Measurements from ENCODE around the gene EPHA7. TPM values are rescaled to one million over a fixed set of nuclear protein-coding genes. Genes with fewer than 3 reads are reported as not detected.
A peak's percentile ranks its signal among the peaks of the same experiment; 100 is the strongest.

Gene EPHA7
- polyA plus RNA-seq (2013): not detected

- no peak within 1 kb of the TSS for H3K27ac ChIP-seq (ENCODE audit: insufficient read depth in 1 of 2, low read depth in 1 of 2, low read length in 2 of 2, poor library complexity in 1 of 2, severe bottlenecking in 2 of 2)
- WGBS (ENCODE audit: insufficient coverage): 0% methylated on average over 31 of the region's 50 CpGs
- ChIA-PET POLR2A (no interaction called here), CTCF (interaction anchor here (1.0 kb wide), 1 partner anchor 381 kb away, joined by 3 read pairs; no protein-coding TSS in a partner anchor)
- H3K9me3 ChIP-seq (ENCODE audit: control extremely low read depth in 1 of 5, control insufficient read depth in 4 of 5, insufficient read depth in 2 of 5, low read depth in 1 of 5, low read length in 4 of 5): no peaks in the 10 kb centered on the region
- no peaks in the 10 kb centered on the region for H3K36me3 ChIP-seq (ENCODE audit: control insufficient read depth in 4 of 4, insufficient read depth in 4 of 4, low read length in 3 of 4)
- DNase-seq: peak; percentile 61 to 69 (median 61)
- H3K4me1 ChIP-seq (ENCODE audit: control extremely low read depth in 1 of 4, control insufficient read depth in 4 of 4, insufficient read depth in 4 of 4, low read length in 3 of 4): peaks cover 7 to 39% (median 36%) of the 10 kb centered on the region in 4 experiments
- peaks cover 29 to 75% (median 40%) of the 10 kb centered on the region in 5 experiments for H3K27me3 ChIP-seq (replicated peaks in 2 of 5; ENCODE audit: control insufficient read depth in 4 of 5, insufficient read depth in 5 of 5, low read length in 4 of 5)
- peak within 1 kb of the TSS; percentile 10 to 78 (median 62) for H3K4me3 ChIP-seq (ENCODE audit: control insufficient read depth in 1 of 7, extremely low read depth in 1 of 7, insufficient read depth in 4 of 7, low read depth in 2 of 7, low read length in 6 of 7)
Observed at GRCh38 chr6:93419304-93420162, at the start of gene EPHA7. EPHA7 (minus strand) TSS chr6:93419559; CDS start chr6:93419341, 218 bp downstream.

- no peaks in the 10 kb centered on the region for H3K4me1 ChIP-seq (ENCODE audit: control extremely low read depth in 1 of 4, control insufficient read depth in 4 of 4, insufficient read depth in 4 of 4, low read length in 3 of 4)
- POLR2A ChIA-PET: no interaction called here
- H3K4me3 ChIP-seq (ENCODE audit: control insufficient read depth in 1 of 7, extremely low read depth in 1 of 7, insufficient read depth in 4 of 7, low read depth in 2 of 7, low read length in 6 of 7): no peak overlapping the region
- peak in 1 of 3 donors; percentile 3 for DNase-seq
- CTCF ChIA-PET: no interaction called here
- no peaks in the 10 kb centered on the region for H3K36me3 ChIP-seq (ENCODE audit: control insufficient read depth in 4 of 4, insufficient read depth in 4 of 4, low read length in 3 of 4)
- no peaks in the 10 kb centered on the region for H3K27me3 ChIP-seq (replicated peaks in 2 of 5; ENCODE audit: control insufficient read depth in 4 of 5, insufficient read depth in 5 of 5, low read length in 4 of 5)
- no peak overlapping the region for H3K27ac ChIP-seq (ENCODE audit: insufficient read depth in 1 of 2, low read depth in 1 of 2, low read length in 2 of 2, poor library complexity in 1 of 2, severe bottlenecking in 2 of 2)
- H3K9me3 ChIP-seq (ENCODE audit: control extremely low read depth in 1 of 5, control insufficient read depth in 4 of 5, insufficient read depth in 2 of 5, low read depth in 1 of 5, low read length in 4 of 5): no peaks in the 10 kb centered on the region
- WGBS (ENCODE audit: insufficient coverage): 0% methylated on average over 1 of the region's 4 CpGs
Observed at GRCh38 chr6:93468291-93468690, 48.9 kb upstream of the EPHA7 start.

- H3K4me3 ChIP-seq (ENCODE audit: control insufficient read depth in 1 of 7, extremely low read depth in 1 of 7, insufficient read depth in 4 of 7, low read depth in 2 of 7, low read length in 6 of 7): no peak overlapping the region
- WGBS (ENCODE audit: insufficient coverage): 93% methylated on average over 5 of the region's 6 CpGs
- no peaks in the 10 kb centered on the region for H3K9me3 ChIP-seq (ENCODE audit: control extremely low read depth in 1 of 5, control insufficient read depth in 4 of 5, insufficient read depth in 2 of 5, low read depth in 1 of 5, low read length in 4 of 5)
- CTCF ChIA-PET: no interaction called here
- no peaks in the 10 kb centered on the region for H3K36me3 ChIP-seq (ENCODE audit: control insufficient read depth in 4 of 4, insufficient read depth in 4 of 4, low read length in 3 of 4)
- no peaks in the 10 kb centered on the region for H3K4me1 ChIP-seq (ENCODE audit: control extremely low read depth in 1 of 4, control insufficient read depth in 4 of 4, insufficient read depth in 4 of 4, low read length in 3 of 4)
- POLR2A ChIA-PET: no interaction called here
- no peak for DNase-seq
- no peaks in the 10 kb centered on the region for H3K27me3 ChIP-seq (replicated peaks in 2 of 5; ENCODE audit: control insufficient read depth in 4 of 5, insufficient read depth in 5 of 5, low read length in 4 of 5)
- no peak overlapping the region for H3K27ac ChIP-seq (ENCODE audit: insufficient read depth in 1 of 2, low read depth in 1 of 2, low read length in 2 of 2, poor library complexity in 1 of 2, severe bottlenecking in 2 of 2)
Observed at GRCh38 chr6:93454533-93454932, 35.2 kb upstream of the EPHA7 start.

GRCh38 chr6:93453956-93454355 lies 34.6 kb upstream of the EPHA7 start:
- Histone ChIP-seq H3K36me3 (ENCODE audit: control insufficient read depth in 4 of 4, insufficient read depth in 4 of 4, low read length in 3 of 4) (no peaks in the 10 kb centered on the region), H3K4me1 (ENCODE audit: control extremely low read depth in 1 of 4, control insufficient read depth in 4 of 4, insufficient read depth in 4 of 4, low read length in 3 of 4) (no peaks in the 10 kb centered on the region), H3K9me3 (ENCODE audit: control extremely low read depth in 1 of 5, control insufficient read depth in 4 of 5, insufficient read depth in 2 of 5, low read depth in 1 of 5, low read length in 4 of 5) (no peaks in the 10 kb centered on the region), H3K4me3 (ENCODE audit: control insufficient read depth in 1 of 7, extremely low read depth in 1 of 7, insufficient read depth in 4 of 7, low read depth in 2 of 7, low read length in 6 of 7) (no peak overlapping the region), H3K27me3 (replicated peaks in 2 of 5; ENCODE audit: control insufficient read depth in 4 of 5, insufficient read depth in 5 of 5, low read length in 4 of 5) (no peaks in the 10 kb centered on the region), H3K27ac (ENCODE audit: insufficient read depth in 1 of 2, low read depth in 1 of 2, low read length in 2 of 2, poor library complexity in 1 of 2, severe bottlenecking in 2 of 2) (no peak overlapping the region)
- ChIA-PET CTCF (no interaction called here), POLR2A (no interaction called here)
- WGBS (ENCODE audit: insufficient coverage): 100% methylated on average over 1 of the region's 3 CpGs
- no peak for DNase-seq

GRCh38 chr6:93447874-93448273 lies 28.5 kb upstream of the EPHA7 start:
- H3K4me1 ChIP-seq (ENCODE audit: control extremely low read depth in 1 of 4, control insufficient read depth in 4 of 4, insufficient read depth in 4 of 4, low read length in 3 of 4): no peaks in the 10 kb centered on the region
- POLR2A ChIA-PET: no interaction called here
- H3K36me3 ChIP-seq (ENCODE audit: control insufficient read depth in 4 of 4, insufficient read depth in 4 of 4, low read length in 3 of 4): no peaks in the 10 kb centered on the region
- no CpG with 5 or more reads among the region's 3 CpGs for WGBS (ENCODE audit: insufficient coverage)
- no peaks in the 10 kb centered on the region for H3K9me3 ChIP-seq (ENCODE audit: control extremely low read depth in 1 of 5, control insufficient read depth in 4 of 5, insufficient read depth in 2 of 5, low read depth in 1 of 5, low read length in 4 of 5)
- no peak overlapping the region for H3K4me3 ChIP-seq (ENCODE audit: control insufficient read depth in 1 of 7, extremely low read depth in 1 of 7, insufficient read depth in 4 of 7, low read depth in 2 of 7, low read length in 6 of 7)
- DNase-seq: no peak
- H3K27ac ChIP-seq (ENCODE audit: insufficient read depth in 1 of 2, low read depth in 1 of 2, low read length in 2 of 2, poor library complexity in 1 of 2, severe bottlenecking in 2 of 2): no peak overlapping the region
- no peaks in the 10 kb centered on the region for H3K27me3 ChIP-seq (replicated peaks in 2 of 5; ENCODE audit: control insufficient read depth in 4 of 5, insufficient read depth in 5 of 5, low read length in 4 of 5)
- CTCF ChIA-PET: no interaction called here

GRCh38 chr6:93437491-93437890 lies 18.1 kb upstream of the EPHA7 start:
- no peaks in the 10 kb centered on the region for H3K9me3 ChIP-seq (ENCODE audit: control extremely low read depth in 1 of 5, control insufficient read depth in 4 of 5, insufficient read depth in 2 of 5, low read depth in 1 of 5, low read length in 4 of 5)
- no peaks in the 10 kb centered on the region for H3K36me3 ChIP-seq (ENCODE audit: control insufficient read depth in 4 of 4, insufficient read depth in 4 of 4, low read length in 3 of 4)
- DNase-seq: no peak
- CTCF ChIA-PET: no interaction called here
- H3K27me3 ChIP-seq (replicated peaks in 2 of 5; ENCODE audit: control insufficient read depth in 4 of 5, insufficient read depth in 5 of 5, low read length in 4 of 5): no peaks in the 10 kb centered on the region
- no peaks in the 10 kb centered on the region for H3K4me1 ChIP-seq (ENCODE audit: control extremely low read depth in 1 of 4, control insufficient read depth in 4 of 4, insufficient read depth in 4 of 4, low read length in 3 of 4)
- no CpG with 5 or more reads among the region's 2 CpGs for WGBS (ENCODE audit: insufficient coverage)
- H3K4me3 ChIP-seq (ENCODE audit: control insufficient read depth in 1 of 7, extremely low read depth in 1 of 7, insufficient read depth in 4 of 7, low read depth in 2 of 7, low read length in 6 of 7): no peak overlapping the region
- POLR2A ChIA-PET: no interaction called here
- H3K27ac ChIP-seq (ENCODE audit: insufficient read depth in 1 of 2, low read depth in 1 of 2, low read length in 2 of 2, poor library complexity in 1 of 2, severe bottlenecking in 2 of 2): no peak overlapping the region

GRCh38 chr6:93433592-93433991 lies 14.2 kb upstream of the EPHA7 start:
- DNase-seq: no peak
- Histone ChIP-seq H3K4me3 (ENCODE audit: control insufficient read depth in 1 of 7, extremely low read depth in 1 of 7, insufficient read depth in 4 of 7, low read depth in 2 of 7, low read length in 6 of 7) (no peak overlapping the region), H3K27ac (ENCODE audit: insufficient read depth in 1 of 2, low read depth in 1 of 2, low read length in 2 of 2, poor library complexity in 1 of 2, severe bottlenecking in 2 of 2) (no peak overlapping the region), H3K4me1 (ENCODE audit: control extremely low read depth in 1 of 4, control insufficient read depth in 4 of 4, insufficient read depth in 4 of 4, low read length in 3 of 4) (no peaks in the 10 kb centered on the region), H3K9me3 (ENCODE audit: control extremely low read depth in 1 of 5, control insufficient read depth in 4 of 5, insufficient read depth in 2 of 5, low read depth in 1 of 5, low read length in 4 of 5) (no peaks in the 10 kb centered on the region), H3K27me3 (replicated peaks in 2 of 5; ENCODE audit: control insufficient read depth in 4 of 5, insufficient read depth in 5 of 5, low read length in 4 of 5) (no peaks in the 10 kb centered on the region), H3K36me3 (ENCODE audit: control insufficient read depth in 4 of 4, insufficient read depth in 4 of 4, low read length in 3 of 4) (no peaks in the 10 kb centered on the region)
- WGBS (ENCODE audit: insufficient coverage): no CpG with 5 or more reads among the region's 2 CpGs
- ChIA-PET POLR2A (no interaction called here), CTCF (no interaction called here)

Data from common myeloid progenitor, CD34-positive (primary cell).